ENCODE results near the gene PI4KA.
A peak's percentile ranks its signal among the peaks of the same experiment; 100 is the strongest.
"Not testable (repeated sequence)": the region's sequence is repeated elsewhere in the genome, so short reads cannot be mapped to it uniquely, and the experiment has no call there.

Gene PI4KA

GRCh38 chr22:20709966-20710365, 148.6 kb downstream of the PI4KA start:
- DNase-seq (ENCODE audit: low spot score); in situ Hi-C loops (cut with MboI; ENCODE audit: low pct_unique_long_range_greater_than_20kb, low sequenced_read_pairs, unreplicated experiment): not testable (repeated sequence)

GRCh38 chr22:20707549-20708118, 151.0 kb downstream of the PI4KA start:
- in situ Hi-C loops (cut with MboI; ENCODE audit: low pct_unique_long_range_greater_than_20kb, low sequenced_read_pairs, unreplicated experiment); DNase-seq (ENCODE audit: low spot score): not testable (repeated sequence)

GRCh38 chr22:20703816-20704609, 154.6 kb downstream of the PI4KA start:
- in situ Hi-C loops (cut with MboI; ENCODE audit: low pct_unique_long_range_greater_than_20kb, low sequenced_read_pairs, unreplicated experiment); DNase-seq (ENCODE audit: low spot score): not testable (repeated sequence)

- in situ Hi-C loops (cut with MboI; ENCODE audit: low pct_unique_long_range_greater_than_20kb, low sequenced_read_pairs, unreplicated experiment); DNase-seq (ENCODE audit: low spot score): not testable (repeated sequence)
Observed at GRCh38 chr22:20703414-20703806, 155.2 kb downstream of the PI4KA start.

- peak; percentile 96 for DNase-seq (ENCODE audit: low spot score)
- in situ Hi-C loops (cut with MboI; ENCODE audit: low pct_unique_long_range_greater_than_20kb, low sequenced_read_pairs, unreplicated experiment) = not testable (repeated sequence)
Observed at GRCh38 chr22:20702546-20703413, 155.8 kb downstream of the PI4KA start.

GRCh38 chr22:20702175-20702545, 156.5 kb downstream of the PI4KA start:
- DNase-seq (ENCODE audit: low spot score); in situ Hi-C loops (cut with MboI; ENCODE audit: low pct_unique_long_range_greater_than_20kb, low sequenced_read_pairs, unreplicated experiment): not testable (repeated sequence)

GRCh38 chr22:20701680-20702136, 156.9 kb downstream of the PI4KA start:
- in situ Hi-C loops (cut with MboI; ENCODE audit: low pct_unique_long_range_greater_than_20kb, low sequenced_read_pairs, unreplicated experiment); DNase-seq (ENCODE audit: low spot score): not testable (repeated sequence)

- DNase-seq (ENCODE audit: low spot score); in situ Hi-C loops (cut with MboI; ENCODE audit: low pct_unique_long_range_greater_than_20kb, low sequenced_read_pairs, unreplicated experiment): not testable (repeated sequence)
Observed at GRCh38 chr22:20700347-20700746, 158.3 kb downstream of the PI4KA start.

- in situ Hi-C loops (cut with MboI; ENCODE audit: low pct_unique_long_range_greater_than_20kb, low sequenced_read_pairs, unreplicated experiment) = not testable (repeated sequence)
Observed at GRCh38 chr22:20699856-20700255, 158.8 kb downstream of the PI4KA start.

GRCh38 chr22:20697481-20698113, 161.0 kb downstream of the PI4KA start:
- peak; percentile 69 for TF ChIP-seq CTCF (IDR thresholded peaks at IDR 0.05; ENCODE audit: extremely low read depth, insufficient read depth, missing control alignments)
- DNase-seq (ENCODE audit: low spot score) = peak; percentile 69
- in situ Hi-C loops (cut with MboI; ENCODE audit: low pct_unique_long_range_greater_than_20kb, low sequenced_read_pairs, unreplicated experiment) = not testable (repeated sequence)

More at GRCh38 chr22:20699856-20700255, 158.8 kb downstream of the PI4KA start:
- not testable (repeated sequence) for DNase-seq (ENCODE audit: low spot score)

GRCh38 chr22:20696056-20696455, 162.6 kb downstream of the PI4KA start:
- in situ Hi-C loops (cut with MboI; ENCODE audit: low pct_unique_long_range_greater_than_20kb, low sequenced_read_pairs, unreplicated experiment); DNase-seq (ENCODE audit: low spot score): not testable (repeated sequence)

- in situ Hi-C loops (cut with MboI; ENCODE audit: low pct_unique_long_range_greater_than_20kb, low sequenced_read_pairs, unreplicated experiment); DNase-seq (ENCODE audit: low spot score): not testable (repeated sequence)
Observed at GRCh38 chr22:20695205-20695604, 163.4 kb downstream of the PI4KA start.

- in situ Hi-C loops (cut with MboI; ENCODE audit: low pct_unique_long_range_greater_than_20kb, low sequenced_read_pairs, unreplicated experiment); DNase-seq (ENCODE audit: low spot score): not testable (repeated sequence)
Observed at GRCh38 chr22:20694256-20694655, 164.4 kb downstream of the PI4KA start.

GRCh38 chr22:20692926-20693325, 165.7 kb downstream of the PI4KA start:
- in situ Hi-C loops (cut with MboI; ENCODE audit: low pct_unique_long_range_greater_than_20kb, low sequenced_read_pairs, unreplicated experiment); DNase-seq (ENCODE audit: low spot score): not testable (repeated sequence)

- in situ Hi-C loops (cut with MboI; ENCODE audit: low pct_unique_long_range_greater_than_20kb, low sequenced_read_pairs, unreplicated experiment) = not testable (repeated sequence)
Observed at GRCh38 chr22:20690586-20691317, 167.9 kb downstream of the PI4KA start.

More at GRCh38 chr22:20690586-20691317, 167.9 kb downstream of the PI4KA start:
- not testable (repeated sequence) for DNase-seq (ENCODE audit: low spot score)

Data from GM13977 (cell line).